GM12892 (cell line): ENCODE results near the gene AP2B1.

Experiments used
- POLR2A ChIP-seq: IDR thresholded peaks from 2 replicates; pipeline ENCODE4 v1.6.1; 2011; ENCODE audit warnings: low read depth, low read length, control low read depth
- POLR2AphosphoS5 ChIP-seq: IDR thresholded peaks from 2 replicates; pipeline ENCODE4 v1.6.1; 2011; ENCODE audit warnings: low read depth, low read length, control low read depth

DNA sequence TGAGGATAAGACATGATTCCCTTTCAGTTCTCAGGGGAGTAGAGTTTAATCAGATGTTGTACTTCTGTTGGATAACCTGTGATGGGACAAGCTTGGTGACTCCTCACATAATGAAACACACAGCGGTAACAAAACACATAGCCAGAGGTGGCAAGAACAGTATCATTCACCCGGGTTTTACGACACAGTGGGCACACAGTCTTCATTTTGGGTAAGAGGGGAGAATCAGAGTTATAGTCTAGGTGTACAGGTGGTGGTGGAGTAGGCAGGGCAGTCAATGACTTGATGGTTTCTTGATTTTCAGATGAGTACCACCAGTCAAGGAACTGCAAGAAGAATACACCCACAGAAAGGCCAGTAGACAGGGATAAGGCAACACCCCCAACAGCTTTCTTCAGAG lies 11.4 kb upstream of the AP2B1 start:
- TF ChIP-seq POLR2A (no peak), POLR2AphosphoS5 (0 out of 2 replicates have a peak, but pooled peaks have one; percentile 20)
